Activated CD4-positive, alpha-beta T cell treated with anti-CD3 and anti-CD28 coated beads, Interleukin-2, amount 50 U/mL, for 48 hours (primary cell): ENCODE results near the gene VARS2.

Experiments used
- DNase-seq, 2 experiments: peaks; one replicate each; pipeline ENCODE4 v3.0.0-alpha.2; 2020

VARS2 gene

DNA sequence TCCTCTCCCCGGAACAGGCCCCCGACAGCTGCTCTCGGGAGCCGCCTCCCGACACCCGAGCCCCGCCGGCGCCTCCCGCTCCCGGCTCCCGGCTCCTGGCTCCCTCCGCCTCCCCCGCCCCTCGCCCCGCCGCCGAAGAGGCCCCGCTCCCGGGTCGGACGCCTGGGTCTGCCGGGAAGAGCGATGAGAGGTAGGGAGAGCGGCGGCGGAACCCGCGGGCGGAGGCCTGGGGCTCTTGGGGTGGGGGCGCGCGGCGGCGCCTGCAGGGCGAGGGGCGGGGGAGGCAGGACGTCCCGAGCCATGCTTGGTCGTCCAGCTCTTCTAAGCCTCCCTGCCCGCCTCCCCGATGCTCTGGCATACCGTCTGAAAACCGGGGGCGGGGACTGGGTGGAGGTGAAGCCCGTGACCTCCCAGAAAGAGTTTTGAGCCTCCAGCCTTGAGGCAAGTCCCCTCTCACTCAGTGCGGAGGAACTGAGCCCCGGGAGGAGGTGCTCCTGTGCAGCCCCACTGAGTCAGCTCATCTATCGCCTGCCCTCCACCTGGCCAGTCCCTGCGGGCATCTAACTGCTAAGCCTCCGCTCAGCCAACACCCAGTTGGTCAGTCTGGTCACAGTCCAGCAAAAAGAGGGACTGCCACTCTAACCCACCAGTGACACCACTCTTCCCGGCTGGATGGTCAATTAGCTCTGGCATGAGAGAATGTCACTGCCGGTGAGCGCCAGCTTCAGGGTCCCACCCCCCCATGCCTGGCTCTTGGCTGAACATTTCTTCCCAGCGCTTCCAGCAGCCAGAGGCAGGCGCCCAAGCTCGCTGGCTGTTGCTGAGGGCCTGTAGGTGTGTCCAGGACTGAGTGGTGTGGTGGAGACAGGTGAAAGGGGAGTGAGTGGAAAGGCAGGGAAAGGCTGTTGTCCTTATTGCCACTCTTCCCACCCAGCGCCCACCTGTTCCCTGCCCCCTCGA, 29.2 kb upstream of the VARS2 start:
- DNase-seq: peak; percentile 59 to 69

DNA sequence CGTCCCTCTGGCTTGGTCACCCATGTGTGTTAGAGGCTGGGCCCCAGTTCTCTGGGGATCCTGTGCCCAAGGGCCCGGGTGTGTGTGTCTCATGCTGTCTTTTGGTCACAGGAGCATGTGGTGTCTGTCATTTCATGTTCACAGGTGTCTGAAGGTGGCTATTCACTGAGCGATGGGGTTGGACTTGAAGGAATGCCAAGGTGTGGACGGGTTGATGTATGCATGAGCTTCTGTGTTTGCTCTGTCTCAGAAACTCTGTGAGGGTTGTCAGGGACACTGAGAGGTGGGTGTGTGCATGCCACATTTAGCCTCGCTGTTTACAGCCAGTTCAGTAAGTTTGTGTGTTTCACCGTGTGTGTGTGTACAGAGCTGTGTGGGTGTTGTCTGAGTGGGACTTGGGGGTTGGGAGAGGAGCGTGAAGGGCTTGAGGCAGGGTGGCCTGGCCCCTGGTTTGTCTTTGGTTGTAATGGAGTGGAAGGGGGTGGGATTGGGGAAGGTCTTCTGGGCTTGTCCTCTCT, 28.5 kb upstream of the VARS2 start:
- DNase-seq: peak in 1 of 2 experiments; percentile 14

DNA sequence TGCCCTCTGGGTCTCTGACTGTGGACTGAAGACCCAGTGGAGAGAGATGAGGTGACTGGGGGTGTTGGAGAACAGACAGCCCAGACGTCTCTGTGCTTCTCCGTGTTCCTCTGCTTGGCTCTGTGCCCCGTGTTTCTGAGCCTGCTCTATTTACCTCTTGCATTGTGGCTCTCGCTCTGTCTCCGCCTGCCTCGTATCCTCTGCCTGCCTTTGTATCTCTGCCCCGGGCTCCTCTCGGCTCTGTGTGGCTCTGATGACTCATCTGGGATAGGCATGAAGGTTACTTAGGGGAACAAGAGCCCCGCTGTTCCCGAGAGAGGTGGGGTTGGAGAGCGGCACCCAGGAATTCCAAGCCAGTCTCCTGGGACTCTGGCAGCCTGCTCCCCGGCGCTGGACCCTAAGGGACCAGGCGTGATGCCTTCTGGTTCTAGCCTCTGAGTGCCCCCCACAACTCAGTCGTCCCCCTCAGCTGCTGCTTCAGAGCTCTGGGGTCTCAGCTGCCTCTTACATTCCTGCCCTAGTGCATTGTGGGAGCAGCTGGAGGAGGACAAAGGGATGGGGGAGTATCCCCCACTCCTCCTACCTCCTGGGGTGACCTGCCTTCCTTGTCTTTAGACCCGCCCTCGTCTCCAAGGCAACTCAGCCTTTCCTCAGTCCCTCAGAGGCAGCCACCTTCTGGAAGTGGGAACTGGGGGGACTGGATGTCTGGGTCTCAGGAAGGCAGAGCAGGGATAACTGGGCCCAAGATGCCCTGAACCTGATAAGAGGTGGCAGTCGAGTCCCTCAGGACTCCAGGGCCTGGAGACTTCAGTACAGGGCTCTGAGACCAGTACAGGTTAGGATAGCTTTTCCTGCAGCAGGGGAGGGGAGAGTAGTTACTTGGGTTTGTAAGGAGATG, 27.8 kb upstream of the VARS2 start:
- DNase-seq: peak in 1 of 2 experiments; percentile 36

DNA sequence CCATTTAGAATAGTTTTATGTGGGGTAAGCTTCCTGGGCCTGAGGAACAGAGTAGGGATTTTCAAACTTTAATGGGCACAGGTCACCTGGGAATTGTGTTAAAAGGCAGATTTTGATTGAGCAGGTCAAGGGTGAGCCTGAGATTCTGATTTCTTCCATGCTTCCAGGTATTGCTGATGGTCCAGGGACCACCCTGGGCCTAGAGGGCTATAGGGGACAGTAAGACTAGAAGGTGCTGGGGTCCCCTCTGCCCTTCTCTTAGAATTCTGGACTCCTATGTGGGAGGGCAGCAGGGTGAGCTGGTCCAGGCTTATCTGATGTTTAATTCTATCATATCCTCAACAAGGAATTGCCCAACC, 27.2 kb upstream of the VARS2 start:
- no peak for DNase-seq

DNA sequence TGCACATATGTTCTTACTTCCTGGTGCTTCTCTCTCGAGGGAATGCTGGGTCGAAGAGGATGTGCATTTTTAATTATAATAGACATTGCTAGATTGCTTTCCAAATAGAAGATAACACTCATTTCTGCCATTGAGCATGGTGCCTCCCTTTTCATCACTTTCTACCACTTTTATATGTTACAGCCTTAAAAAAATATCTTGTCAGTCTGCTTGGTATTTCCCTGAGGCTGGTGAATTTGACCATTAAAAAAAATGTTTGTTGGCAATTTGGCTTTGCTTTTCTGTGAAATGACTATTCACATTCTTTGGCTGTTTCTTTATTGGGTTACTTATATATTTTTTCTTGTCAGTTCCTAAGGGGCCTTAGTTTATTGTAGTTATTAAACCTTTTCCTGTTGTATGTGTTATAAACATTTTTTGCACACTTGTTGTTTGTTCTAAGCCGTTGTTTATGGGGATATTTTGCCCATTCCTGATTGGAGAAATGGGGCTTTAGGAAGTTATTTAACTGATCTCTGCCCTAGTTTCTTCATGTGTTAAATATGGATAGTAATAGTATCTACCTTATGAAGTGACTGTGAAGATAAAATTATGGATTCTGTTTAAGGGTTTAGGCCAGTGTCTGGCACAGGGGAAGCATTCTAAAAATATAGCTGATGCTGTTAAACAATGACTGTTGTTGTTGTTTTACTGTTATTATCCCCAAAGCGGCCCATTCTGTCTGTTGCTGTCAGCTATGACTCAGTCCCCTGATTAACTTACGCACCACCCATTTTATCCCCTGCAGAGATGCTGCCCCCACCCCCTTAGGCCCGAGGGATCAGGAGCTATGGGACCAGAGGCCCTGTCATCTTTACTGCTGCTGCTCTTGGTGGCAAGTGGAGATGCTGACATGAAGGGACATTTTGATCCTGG, 25.9 kb upstream of the VARS2 start:
- no peak for DNase-seq

DNA sequence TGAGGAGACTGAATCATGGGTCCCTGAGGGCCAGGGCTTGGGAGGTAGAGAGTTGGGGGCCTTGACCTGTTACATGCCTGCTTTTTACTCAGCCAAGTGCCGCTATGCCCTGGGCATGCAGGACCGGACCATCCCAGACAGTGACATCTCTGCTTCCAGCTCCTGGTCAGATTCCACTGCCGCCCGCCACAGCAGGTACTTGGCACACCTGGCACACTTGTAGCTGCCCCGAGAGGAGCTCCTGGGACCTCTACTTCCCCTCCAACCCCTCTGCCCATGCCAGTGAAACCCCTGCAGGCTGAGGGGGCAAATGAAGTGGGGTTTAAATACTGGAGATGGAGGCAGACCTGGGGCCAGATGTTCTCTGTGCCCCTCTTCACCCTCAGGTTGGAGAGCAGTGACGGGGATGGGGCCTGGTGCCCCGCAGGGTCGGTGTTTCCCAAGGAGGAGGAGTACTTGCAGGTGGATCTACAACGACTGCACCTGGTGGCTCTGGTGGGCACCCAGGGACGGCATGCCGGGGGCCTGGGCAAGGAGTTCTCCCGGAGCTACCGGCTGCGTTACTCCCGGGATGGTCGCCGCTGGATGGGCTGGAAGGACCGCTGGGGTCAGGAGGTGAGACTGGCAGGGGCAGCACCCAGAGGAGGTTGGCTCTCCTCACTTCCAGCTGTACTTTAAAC, 25.1 kb upstream of the VARS2 start:
- no peak for DNase-seq

DNA sequence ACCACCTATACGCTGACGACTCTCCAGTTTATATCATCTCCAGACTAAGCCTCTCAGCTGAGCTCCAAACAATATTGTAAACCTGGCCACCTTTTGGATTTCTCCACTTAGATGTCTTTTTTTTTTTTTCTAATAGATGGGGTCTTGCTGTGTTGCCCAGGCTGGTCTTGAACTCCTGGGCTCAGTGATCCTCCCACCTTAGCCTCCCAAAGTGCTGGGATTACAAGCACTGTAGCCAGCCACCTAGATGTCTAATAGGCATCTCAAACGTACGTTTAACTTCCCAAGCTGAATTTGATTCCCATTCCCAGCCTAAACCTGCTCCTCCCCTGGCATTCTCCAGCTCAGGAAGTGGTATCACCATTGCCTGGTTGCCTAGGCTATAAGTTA, 24.5 kb upstream of the VARS2 start:
- DNase-seq: no peak

DNA sequence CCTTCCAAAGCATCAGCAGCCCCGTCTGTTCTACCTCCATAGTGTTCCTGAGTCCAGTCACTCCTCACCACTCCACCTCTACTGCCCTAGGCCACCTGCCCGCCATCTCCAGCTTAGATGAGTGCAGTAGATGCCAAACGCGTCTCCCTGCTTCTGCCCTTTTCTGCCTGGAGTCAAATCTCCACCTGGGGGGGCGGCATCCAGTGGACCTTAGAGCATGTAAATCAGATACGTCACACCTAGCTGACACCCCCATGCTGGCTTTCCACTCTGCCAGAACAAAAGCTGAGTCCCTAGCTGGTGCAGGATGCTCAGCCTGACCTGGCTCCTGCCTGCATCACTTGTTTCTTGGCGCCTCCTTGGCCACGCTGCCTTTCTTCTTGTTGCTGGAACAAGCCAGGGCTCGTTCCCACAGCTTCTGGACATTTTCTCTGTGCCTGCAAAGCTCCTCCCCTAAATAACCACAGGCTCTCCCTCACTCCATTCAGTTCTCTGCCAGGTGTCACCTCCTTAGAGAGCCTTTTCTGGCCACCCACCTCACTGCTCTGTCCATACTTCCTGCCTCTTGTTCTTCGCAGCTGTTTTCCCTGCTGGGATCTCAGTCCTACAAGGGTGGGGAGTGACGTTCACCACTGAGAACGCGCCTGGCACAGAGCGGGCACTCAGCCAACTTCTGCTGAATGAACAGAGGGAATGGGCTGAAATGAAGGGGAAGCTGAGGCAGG, 24.0 kb upstream of the VARS2 start:
- DNase-seq: no peak

DNA sequence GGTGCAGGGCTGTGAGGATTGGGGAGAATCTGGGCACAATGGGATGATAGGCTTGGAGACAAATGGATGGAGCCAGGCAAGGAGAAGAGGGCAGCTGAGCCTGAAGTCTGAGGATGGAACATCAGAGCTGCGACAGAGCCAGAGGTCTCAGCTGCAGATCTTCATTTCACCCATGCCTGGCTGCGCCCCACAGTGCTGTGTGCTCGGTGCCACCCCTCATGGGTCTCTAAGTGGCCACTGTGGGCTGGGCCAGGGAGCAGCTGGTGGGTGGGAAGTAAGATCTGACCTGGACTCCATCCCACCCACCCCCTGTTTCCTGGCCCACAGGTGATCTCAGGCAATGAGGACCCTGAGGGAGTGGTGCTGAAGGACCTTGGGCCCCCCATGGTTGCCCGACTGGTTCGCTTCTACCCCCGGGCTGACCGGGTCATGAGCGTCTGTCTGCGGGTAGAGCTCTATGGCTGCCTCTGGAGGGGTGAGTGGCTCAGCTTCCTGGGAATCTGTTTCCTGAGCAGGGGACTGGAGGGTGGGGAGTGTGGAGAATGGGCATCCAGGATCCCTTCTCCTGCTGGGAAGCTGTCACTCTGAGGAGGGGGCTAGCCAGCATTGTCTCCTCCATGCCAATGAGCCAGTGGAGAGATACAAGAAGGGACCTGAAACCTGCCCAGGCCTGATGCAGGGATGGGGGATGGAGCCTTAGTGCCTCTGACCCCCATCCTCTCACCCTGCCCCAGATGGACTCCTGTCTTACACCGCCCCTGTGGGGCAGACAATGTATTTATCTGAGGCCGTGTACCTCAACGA, 23.2 kb upstream of the VARS2 start:
- DNase-seq: no peak

DNA sequence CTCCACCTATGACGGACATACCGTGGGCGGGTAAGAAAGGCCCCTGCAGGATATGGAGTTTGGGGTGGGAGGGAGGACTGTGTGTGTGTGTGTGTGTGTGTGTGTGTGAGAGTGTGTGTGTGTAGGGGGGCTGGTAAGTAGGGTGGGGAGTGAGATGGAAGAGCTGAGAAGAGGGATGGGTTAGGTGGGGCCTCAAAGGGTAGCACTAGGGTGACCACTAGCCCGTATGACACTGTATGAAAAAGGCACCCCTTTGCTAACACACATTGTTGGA, 22.7 kb upstream of the VARS2 start:
- no peak for DNase-seq

DNA sequence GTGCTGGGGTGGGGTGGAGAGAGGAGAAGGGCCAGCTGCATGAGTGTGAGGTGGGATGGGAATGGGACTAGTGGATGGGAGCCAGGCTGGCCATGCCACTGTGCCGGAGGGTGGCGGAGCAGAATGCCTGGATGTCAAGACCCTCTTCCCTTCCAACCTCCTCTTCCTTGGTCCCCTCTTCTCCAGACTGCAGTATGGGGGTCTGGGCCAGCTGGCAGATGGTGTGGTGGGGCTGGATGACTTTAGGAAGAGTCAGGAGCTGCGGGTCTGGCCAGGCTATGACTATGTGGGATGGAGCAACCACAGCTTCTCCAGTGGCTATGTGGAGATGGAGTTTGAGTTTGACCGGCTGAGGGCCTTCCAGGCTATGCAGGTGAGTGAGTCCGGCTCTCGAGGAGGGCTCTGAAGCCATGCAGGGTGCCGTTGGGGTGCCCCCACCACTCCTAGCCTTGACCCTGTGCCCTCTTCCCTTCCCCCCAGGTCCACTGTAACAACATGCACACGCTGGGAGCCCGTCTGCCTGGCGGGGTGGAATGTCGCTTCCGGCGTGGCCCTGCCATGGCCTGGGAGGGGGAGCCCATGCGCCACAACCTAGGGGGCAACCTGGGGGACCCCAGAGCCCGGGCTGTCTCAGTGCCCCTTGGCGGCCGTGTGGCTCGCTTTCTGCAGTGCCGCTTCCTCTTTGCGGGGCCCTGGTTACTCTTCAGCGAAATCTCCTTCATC, 22.1 kb upstream of the VARS2 start:
- no peak for DNase-seq

DNA sequence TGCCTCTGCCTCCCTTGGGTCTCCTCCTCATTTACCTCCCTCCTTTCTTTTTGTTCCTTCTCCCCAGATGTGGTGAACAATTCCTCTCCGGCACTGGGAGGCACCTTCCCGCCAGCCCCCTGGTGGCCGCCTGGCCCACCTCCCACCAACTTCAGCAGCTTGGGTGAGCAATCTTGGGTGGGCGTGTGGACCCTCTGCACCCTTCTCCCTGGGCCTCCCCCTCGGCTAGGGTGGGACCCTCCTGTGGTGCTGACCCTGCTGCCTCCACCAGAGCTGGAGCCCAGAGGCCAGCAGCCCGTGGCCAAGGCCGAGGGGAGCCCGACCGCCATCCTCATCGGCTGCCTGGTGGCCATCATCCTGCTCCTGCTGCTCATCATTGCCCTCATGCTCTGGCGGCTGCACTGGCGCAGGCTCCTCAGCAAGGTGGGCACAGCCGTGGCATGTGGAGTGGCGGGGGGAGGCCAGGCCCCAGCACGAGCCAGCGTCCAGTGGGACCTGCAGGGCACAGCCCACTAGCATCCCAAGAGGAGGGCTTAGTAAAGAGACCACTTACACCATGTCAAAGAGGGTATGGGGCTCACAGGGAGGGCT, 20.9 kb upstream of the VARS2 start:
- DNase-seq: no peak

DNA sequence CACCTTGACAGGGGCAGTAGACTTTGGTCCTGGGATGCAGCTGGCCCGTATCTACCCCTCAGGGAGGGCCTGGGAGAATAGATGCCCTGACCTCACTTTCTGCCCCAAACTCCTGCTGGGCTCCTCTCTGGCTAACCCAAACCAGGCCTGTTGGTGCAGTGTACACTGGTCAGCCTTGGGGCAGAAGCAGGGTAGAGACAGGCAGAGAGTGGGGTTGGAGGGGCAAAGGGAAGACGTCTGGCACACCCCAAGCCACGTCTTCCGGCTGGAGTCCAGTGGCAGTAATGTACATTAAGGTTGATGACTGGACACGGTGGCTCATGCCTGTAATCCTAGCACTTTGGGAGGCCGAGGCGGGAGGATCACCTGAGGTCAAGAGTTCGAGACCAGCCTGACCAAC, 20.4 kb upstream of the VARS2 start:
- DNase-seq: no peak

DNA sequence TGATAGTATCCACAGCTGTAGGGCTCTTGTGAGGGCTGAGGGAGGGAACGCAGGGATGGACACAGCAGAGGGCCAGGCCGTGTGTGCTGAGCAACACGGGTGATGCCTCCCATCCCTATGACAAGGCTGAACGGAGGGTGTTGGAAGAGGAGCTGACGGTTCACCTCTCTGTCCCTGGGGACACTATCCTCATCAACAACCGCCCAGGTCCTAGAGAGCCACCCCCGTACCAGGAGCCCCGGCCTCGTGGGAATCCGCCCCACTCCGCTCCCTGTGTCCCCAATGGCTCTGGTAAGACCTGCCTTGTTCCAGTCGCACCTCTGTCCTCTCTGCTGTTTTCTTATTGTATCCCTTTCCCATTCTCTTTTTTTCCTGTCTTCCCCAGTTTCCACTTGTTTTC, 19.7 kb upstream of the VARS2 start:
- DNase-seq: no peak

DNA sequence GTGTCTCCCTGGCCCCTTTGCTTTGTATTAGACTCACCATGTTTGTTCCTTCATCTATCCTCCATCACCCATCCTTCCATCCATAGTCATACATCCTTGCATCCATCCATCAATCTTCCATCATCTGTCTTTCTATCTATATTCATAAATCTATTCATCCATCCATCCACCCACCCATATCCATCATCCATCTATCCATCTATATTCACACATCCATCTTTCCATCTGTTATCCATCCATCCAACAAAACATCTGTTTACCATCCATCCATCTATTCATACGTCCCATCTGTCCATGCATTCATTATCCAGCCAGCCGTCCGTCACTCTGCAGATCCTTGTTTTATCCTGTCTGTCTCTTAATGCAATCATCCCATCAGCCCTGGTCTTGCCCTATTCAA, 19.1 kb upstream of the VARS2 start:
- no peak for DNase-seq

DNA sequence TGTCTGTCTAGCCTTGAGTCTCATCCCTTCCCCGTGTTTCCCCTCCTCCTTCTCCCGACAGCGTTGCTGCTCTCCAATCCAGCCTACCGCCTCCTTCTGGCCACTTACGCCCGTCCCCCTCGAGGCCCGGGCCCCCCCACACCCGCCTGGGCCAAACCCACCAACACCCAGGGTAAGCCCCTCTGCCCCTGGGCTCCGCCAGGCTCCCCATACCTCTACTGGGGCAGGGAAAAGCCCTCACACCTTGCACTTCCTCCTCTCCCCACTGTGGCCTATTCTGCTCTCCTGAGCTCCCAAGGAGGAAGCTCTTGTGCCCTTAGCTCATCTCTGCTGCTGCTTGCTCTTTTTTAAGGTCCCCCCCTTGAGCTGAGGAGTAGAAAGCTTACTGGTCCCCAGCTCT, 18.7 kb upstream of the VARS2 start:
- DNase-seq: no peak

DNA sequence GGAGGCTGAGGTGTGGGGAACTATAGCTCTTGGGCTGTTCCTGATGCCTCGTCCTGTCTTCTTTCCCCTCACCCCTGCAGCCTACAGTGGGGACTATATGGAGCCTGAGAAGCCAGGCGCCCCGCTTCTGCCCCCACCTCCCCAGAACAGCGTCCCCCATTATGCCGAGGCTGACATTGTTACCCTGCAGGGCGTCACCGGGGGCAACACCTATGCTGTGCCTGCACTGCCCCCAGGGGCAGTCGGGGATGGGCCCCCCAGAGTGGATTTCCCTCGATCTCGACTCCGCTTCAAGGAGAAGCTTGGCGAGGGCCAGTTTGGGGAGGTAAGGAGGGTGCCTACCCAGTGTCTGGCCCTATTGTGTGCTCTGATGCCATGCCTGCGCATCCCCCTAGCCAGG, 17.5 kb upstream of the VARS2 start:
- DNase-seq: no peak

DNA sequence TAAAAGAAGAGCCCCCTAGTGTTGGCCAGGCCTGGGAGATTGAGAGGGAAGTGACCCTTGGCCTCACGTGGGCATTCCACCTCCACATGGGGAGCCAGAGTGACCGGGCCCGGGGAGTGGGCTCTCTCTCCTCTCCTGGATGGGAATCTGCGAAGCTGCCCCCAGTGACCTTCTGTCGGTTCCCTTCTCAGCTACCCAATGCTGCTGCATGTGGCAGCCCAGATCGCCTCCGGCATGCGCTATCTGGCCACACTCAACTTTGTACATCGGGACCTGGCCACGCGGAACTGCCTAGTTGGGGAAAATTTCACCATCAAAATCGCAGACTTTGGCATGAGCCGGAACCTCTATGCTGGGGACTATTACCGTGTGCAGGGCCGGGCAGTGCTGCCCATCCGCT, 16.2 kb upstream of the VARS2 start:
- DNase-seq: no peak

DNA sequence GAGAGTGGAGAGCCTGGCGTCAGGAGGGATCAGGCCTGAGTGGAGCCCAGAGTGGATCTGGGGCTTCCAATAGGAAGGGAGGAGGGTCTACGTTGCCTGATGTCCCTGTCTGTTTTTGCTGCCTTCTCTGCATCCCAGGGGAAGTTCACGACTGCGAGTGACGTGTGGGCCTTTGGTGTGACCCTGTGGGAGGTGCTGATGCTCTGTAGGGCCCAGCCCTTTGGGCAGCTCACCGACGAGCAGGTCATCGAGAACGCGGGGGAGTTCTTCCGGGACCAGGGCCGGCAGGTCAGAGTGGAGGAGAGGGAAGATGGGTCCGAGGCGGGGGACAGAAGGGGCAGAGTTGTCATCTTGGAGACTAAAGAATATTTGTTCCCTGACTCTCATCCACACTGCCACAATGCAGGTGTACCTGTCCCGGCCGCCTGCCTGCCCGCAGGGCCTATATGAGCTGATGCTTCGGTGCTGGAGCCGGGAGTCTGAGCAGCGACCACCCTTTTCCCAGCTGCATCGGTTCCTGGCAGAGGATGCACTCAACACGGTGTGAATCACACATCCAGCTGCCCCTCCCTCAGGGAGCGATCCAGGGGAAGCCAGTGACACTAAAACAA, 15.2 kb upstream of the VARS2 start:
- DNase-seq: no peak
